IMR-90 (cell line): ENCODE results near the gene FAM174B. TPM values are rescaled to one million over a fixed set of nuclear protein-coding genes. Genes with fewer than 3 reads are reported as not detected.

Experiments used
- ATAC-seq: fragments of 200-7000 bp; cut with Tn5 transposase; 2 replicates; pipeline ENCODE4 v1.9.1; 2020; ENCODE audit warnings: low read depth, mild to moderate bottlenecking, moderate library complexity
- BruUV-seq: library from RNA; stranded (reverse); fragments of 400-500 nt; replicated peaks from 2 replicates; lab custom pipeline; 2021; lab: Mats Ljungman, UMichigan
- CTCF ChIA-PET: fragments of 300-600 bp; formaldehyde crosslinking; extraction: SDS; loops from one replicate; lab custom pipeline; 2021; ENCODE audit warnings: antibody characterized with exemption; lab: Yijun Ruan, JAX
- POLR2A ChIA-PET: fragments of 300-600 bp; sonication (Branson Sonifier 250); formaldehyde crosslinking; loops from one replicate; lab custom pipeline; 2022; ENCODE audit warnings: antibody characterized with exemption; ENCODE audit not compliant: unreplicated experiment; lab: Charles Lee
- DNase-seq: peaks from one replicate; pipeline ENCODE4 v3.0.0; 2013
- H2AFZ ChIP-seq: replicated peaks from 2 replicates; pipeline ENCODE3; 2013; ENCODE audit warnings: low read length, mild to moderate bottlenecking; ENCODE audit not compliant: poor library complexity
- H2AK5ac ChIP-seq: 2 replicates; pipeline ENCODE4 v1.6.1; 2013; ENCODE audit warnings: low read depth, low read length, inconsistent platforms
- H2AK9ac ChIP-seq: replicated peaks from 2 replicates; pipeline ENCODE3; 2013; ENCODE audit warnings: mild to moderate bottlenecking, low read depth, low read length, moderate library complexity; ENCODE audit not compliant: poor library complexity
- H2BK120ac ChIP-seq: 2 replicates; pipeline ENCODE4 v1.6.1; 2013; ENCODE audit warnings: low read depth, low read length, inconsistent platforms
- H2BK15ac ChIP-seq: 3 replicates; pipeline ENCODE4 v1.6.1; 2013; ENCODE audit warnings: low read depth, low read length, inconsistent platforms
- H2BK20ac ChIP-seq: 2 replicates; pipeline ENCODE4 v1.6.1; 2013; ENCODE audit warnings: low read depth, mild to moderate bottlenecking, inconsistent platforms, low read length, moderate library complexity
- H2BK5ac ChIP-seq: 2 replicates; pipeline ENCODE4 v1.6.1; 2013; ENCODE audit warnings: mild to moderate bottlenecking, low read depth, low read length, inconsistent platforms; ENCODE audit not compliant: poor library complexity, severe bottlenecking
- H3K14ac ChIP-seq: replicated peaks from 2 replicates; pipeline ENCODE4 v1.6.1; 2013; ENCODE audit warnings: low read depth, low read length, inconsistent platforms
- H3K18ac ChIP-seq: 2 replicates; pipeline ENCODE4 v1.6.1; 2013; ENCODE audit warnings: low read depth, low read length, control low read depth
- H3K23ac ChIP-seq: 2 replicates; pipeline ENCODE4 v1.6.1; 2013; ENCODE audit warnings: low read depth, low read length, inconsistent platforms
- H3K27ac ChIP-seq: 2 replicates; pipeline ENCODE4 v1.5.1; 2013; ENCODE audit warnings: mild to moderate bottlenecking, control low read depth, low read length; ENCODE audit not compliant: insufficient read depth
- H3K27me3 ChIP-seq: 2 replicates; pipeline ENCODE4 v1.6.1; 2013; ENCODE audit warnings: low read length; ENCODE audit not compliant: control insufficient read depth, insufficient read depth
- H3K36me3 ChIP-seq: 2 replicates; pipeline ENCODE4 v1.6.1; 2013; ENCODE audit warnings: low read length, mixed read lengths; ENCODE audit not compliant: control insufficient read depth, insufficient read depth
- H3K4ac ChIP-seq: 2 replicates; pipeline ENCODE4 v1.6.1; 2013; ENCODE audit warnings: low read depth, low read length, inconsistent platforms
- H3K4me1 ChIP-seq: 2 replicates; pipeline ENCODE4 v1.6.1; 2013; ENCODE audit warnings: low read length, mixed read lengths; ENCODE audit not compliant: control insufficient read depth, insufficient read depth
- H3K4me2 ChIP-seq: 2 replicates; pipeline ENCODE4 v1.6.1; 2013; ENCODE audit warnings: low read depth, mild to moderate bottlenecking, control low read depth, low read length, moderate library complexity
- H3K4me3 ChIP-seq: 2 replicates; pipeline ENCODE4 v1.5.1; 2013; ENCODE audit warnings: low read depth, mild to moderate bottlenecking, control low read depth, low read length, moderate library complexity; ENCODE audit not compliant: insufficient read depth
- H3K56ac ChIP-seq: 2 replicates; pipeline ENCODE4 v1.6.1; 2013; ENCODE audit warnings: low read length, inconsistent platforms; ENCODE audit not compliant: insufficient read depth; ENCODE audit errors: extremely low read depth
- H3K79me1 ChIP-seq, 2 experiments: 2 replicates each; pipeline ENCODE4 v1.6.1; 2013; ENCODE audit warnings: low read length in 2 of 2, inconsistent platforms in 1 of 2, low read depth in 1 of 2
- H3K9ac ChIP-seq: 2 replicates; pipeline ENCODE4 v1.6.1; 2013; ENCODE audit warnings: low read depth, low read length, control low read depth
- H3K9me1 ChIP-seq: 2 replicates; pipeline ENCODE4 v1.6.1; 2013; ENCODE audit warnings: low read length, inconsistent platforms; ENCODE audit not compliant: insufficient read depth
- H3K9me3 ChIP-seq: 2 replicates; pipeline ENCODE4 v1.6.1; 2013; ENCODE audit warnings: low read length; ENCODE audit not compliant: control insufficient read depth, insufficient read depth
- H4K20me1 ChIP-seq: 2 replicates; pipeline ENCODE4 v1.6.1; 2013; ENCODE audit warnings: low read length, inconsistent platforms; ENCODE audit not compliant: insufficient read depth
- H4K5ac ChIP-seq: 2 replicates; pipeline ENCODE4 v1.6.1; 2013; ENCODE audit warnings: mild to moderate bottlenecking, low read depth, low read length, control low read depth
- H4K8ac ChIP-seq, 2 experiments: 2 replicates each; pipeline ENCODE4 v1.6.1; 2013; ENCODE audit warnings: low read depth in 2 of 2, low read length in 2 of 2, control low read depth in 1 of 2, inconsistent platforms in 1 of 2
- H4K91ac ChIP-seq: 2 replicates; pipeline ENCODE4 v1.6.1; 2013; ENCODE audit warnings: low read depth, low read length, inconsistent platforms; ENCODE audit not compliant: insufficient read depth
- WGBS, 2 experiments: methylation state at CpG; one replicate each; pipeline versions ENCODE4 v1.1.5 to v1.1.7; 2013; ENCODE audit warnings: missing lambda C conversion rate in 2 of 2; ENCODE audit not compliant: insufficient read length in 1 of 2; ENCODE audit errors: extremely low coverage in 2 of 2; 5-methylcytosine and 5-hydroxymethylcytosine counted together
- dilution Hi-C: fragments of 300-500 bp; cut with HindIII; formaldehyde crosslinking; loops from one replicate; pipeline ENCODE4 v1.14.3; 2018; ENCODE audit warnings: low sequenced_read_pairs; ENCODE audit not compliant: unreplicated experiment
- in situ Hi-C: fragments of 300-500 bp; cut with MboI; formaldehyde crosslinking; loops from 3 replicates; pipeline ENCODE4 v1.14.3; 2019; ENCODE audit warnings: low sequenced_read_pairs, inconsistent platforms, mixed read lengths
- intact Hi-C: fragments of 100-400 bp; cut with micrococcal nuclease; formaldehyde crosslinking; loops from 2 replicates; pipeline ENCODE4 v1.10.0; 2022
- polyA plus RNA-seq, 3 experiments: library from polyadenylated mRNA; depleted of rRNA; stranded (reverse); fragments of >200 nt; gene quantifications; 2 replicates each; pipeline ENCODE4 v1.2.3, GENCODE V29; 2012; ENCODE audit warnings: low replicate concordance in 1 of 3
- total RNA-seq: library from RNA; depleted of rRNA; stranded (reverse); fragments of >200 nt; gene quantifications from 2 replicates; pipeline ENCODE4 v1.2.3, GENCODE V29; 2012
- TF ChIP-seq, protein P1 (sequence below): fragments of 150-350 bp; IDR thresholded peaks from 2 replicates; pipeline ENCODE4 v1.6.1; 2017; ENCODE audit warnings: mild to moderate bottlenecking, antibody characterized with exemption, low read length, low read depth

FAM174B gene
- total and polyA plus RNA-seq, 2 of the 4 experiments (the other 2 are of a cell fraction) = 0.18 to 0.56 TPM

DNA sequence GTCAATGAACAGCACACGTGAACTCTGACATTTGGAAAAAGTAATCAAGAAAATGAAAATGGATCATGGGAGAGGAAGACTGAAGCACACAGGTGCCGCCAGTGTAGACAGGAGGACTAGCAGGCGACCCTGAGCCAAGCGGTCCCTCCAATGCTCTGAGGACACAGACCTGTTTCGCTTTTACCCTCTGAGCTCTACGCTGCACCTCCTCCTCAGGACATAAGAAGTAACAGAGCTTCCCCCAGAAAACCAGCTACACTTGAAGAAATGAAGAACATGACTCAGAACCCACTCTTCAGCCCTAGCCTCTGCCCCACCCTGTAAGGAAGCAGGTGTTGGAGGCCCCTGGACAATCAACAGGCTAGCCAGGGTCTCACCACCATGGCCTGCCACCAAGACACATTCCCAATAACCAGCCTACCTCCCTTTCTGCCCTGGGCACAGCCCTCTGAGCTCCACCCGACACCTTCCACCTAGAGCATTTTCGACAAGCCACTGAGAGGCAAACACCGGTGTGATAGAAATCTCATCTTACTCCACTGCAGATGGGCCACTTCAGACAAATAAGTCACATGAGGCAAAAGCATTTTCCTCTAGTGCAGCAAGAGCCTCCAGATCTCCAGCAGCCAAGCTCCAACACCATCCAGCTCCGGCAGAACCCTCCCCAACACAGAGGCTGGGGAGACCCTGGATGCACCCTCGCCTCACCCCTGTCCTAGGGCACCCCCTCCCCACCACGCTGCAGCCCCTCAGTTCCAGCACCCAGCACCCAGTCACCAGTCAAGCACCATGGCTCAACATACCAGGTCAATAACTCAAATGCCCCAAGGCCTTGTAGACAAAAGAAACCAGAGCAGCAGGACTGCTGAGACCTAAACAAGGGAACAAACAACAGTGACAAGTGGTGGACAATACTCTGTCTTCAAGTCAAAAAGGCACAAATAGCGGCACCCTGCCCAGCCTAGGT, 11.4 kb downstream of the FAM174B start:
- H2AK9ac ChIP-seq = no peak overlapping the region
- DNase-seq (no peak), ATAC-seq (no peak)
- H3K9me3 ChIP-seq = no peaks in the 10 kb centered on the region
- H2AK5ac ChIP-seq = no peak overlapping the region
- no peak overlapping the region for H2BK20ac ChIP-seq
- no peak overlapping the region for H3K9ac ChIP-seq
- TF ChIP-seq, protein P1, sequence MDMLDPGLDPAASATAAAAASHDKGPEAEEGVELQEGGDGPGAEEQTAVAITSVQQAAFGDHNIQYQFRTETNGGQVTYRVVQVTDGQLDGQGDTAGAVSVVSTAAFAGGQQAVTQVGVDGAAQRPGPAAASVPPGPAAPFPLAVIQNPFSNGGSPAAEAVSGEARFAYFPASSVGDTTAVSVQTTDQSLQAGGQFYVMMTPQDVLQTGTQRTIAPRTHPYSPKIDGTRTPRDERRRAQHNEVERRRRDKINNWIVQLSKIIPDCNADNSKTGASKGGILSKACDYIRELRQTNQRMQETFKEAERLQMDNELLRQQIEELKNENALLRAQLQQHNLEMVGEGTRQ = no peak
- H2BK5ac ChIP-seq = no peak overlapping the region
- no peak overlapping the region for H3K23ac ChIP-seq
- H2BK15ac ChIP-seq = no peak overlapping the region
- no peaks in the 10 kb centered on the region for H3K79me1 ChIP-seq
- no peaks in the 10 kb centered on the region for H3K27me3 ChIP-seq
- H4K91ac ChIP-seq = no peak overlapping the region
- H3K4me2 ChIP-seq = no peak overlapping the region
- H3K9me1 ChIP-seq = no peaks in the 10 kb centered on the region
- no peak overlapping the region for H3K27ac ChIP-seq
- no peak overlapping the region for H3K14ac ChIP-seq
- H4K8ac ChIP-seq = no peak overlapping the region
- ChIA-PET CTCF (no interaction called here), POLR2A (no interaction called here)
- H3K4me3 ChIP-seq = no peak overlapping the region
- no peaks in the 10 kb centered on the region for H3K4me1 ChIP-seq
- no peak overlapping the region for H4K5ac ChIP-seq
- intact Hi-C loops (no loop called here), dilution Hi-C loops (no loop called here), in situ Hi-C loops (no loop called here)
- BruUV-seq = no TSS peak
- no peak overlapping the region for H2AFZ ChIP-seq
- no peaks in the 10 kb centered on the region for H4K20me1 ChIP-seq
- H3K4ac ChIP-seq = no peak overlapping the region
- no peak overlapping the region for H3K56ac ChIP-seq
- no peaks in the 10 kb centered on the region for H3K36me3 ChIP-seq
- H3K18ac ChIP-seq = no peak overlapping the region
- WGBS, 2 experiments = 50% methylated on average over 4 of the region's 13 CpGs; no CpG with 5 or more reads in 1 of the 2 experiments
- H2BK120ac ChIP-seq = no peak overlapping the region
